H1 (cell line): Measurements from ENCODE around the gene TAS2R19. TPM values are rescaled to one million over a fixed set of nuclear protein-coding genes. Genes with fewer than 3 reads are reported as not detected.

Experiments
- CTCF ChIA-PET: fragments of 300-600 bp; sonication (Branson Sonifier 250); formaldehyde crosslinking; loops from one replicate; lab custom pipeline; 2021; ENCODE audit not compliant: partially characterized antibody; lab: Charles Lee
- POLR2A ChIA-PET: fragments of 300-600 bp; sonication (Branson Sonifier 250); formaldehyde crosslinking; loops from one replicate; lab custom pipeline; 2021; ENCODE audit warnings: inconsistent platforms; ENCODE audit not compliant: partially characterized antibody; lab: Charles Lee
- DNase-seq, 2 experiments: peaks; one replicate each; pipeline versions ENCODE4 v3.0.0 to v3.0.0-alpha.2; 2010 to 2022; ENCODE audit warnings: low spot score in 2 of 2, low read depth in 1 of 2, mixed read lengths in 1 of 2
- FAIRE-seq: peaks from 2 replicates; lab custom pipeline; 2011; peaks lifted over from hg19 to GRCh38; lab: Jason Lieb, UNC
- H2AFZ ChIP-seq: 2 replicates; pipeline ENCODE4 v1.8.1; 2012; ENCODE audit warnings: low read length, inconsistent platforms
- H2AK5ac ChIP-seq: 2 replicates; pipeline ENCODE4 v1.6.1; 2013; ENCODE audit warnings: low read depth, low read length
- H2BK120ac ChIP-seq: replicated peaks from 2 replicates; pipeline ENCODE3; 2013; ENCODE audit warnings: low read depth, low read length, inconsistent platforms
- H2BK12ac ChIP-seq: 2 replicates; pipeline ENCODE4 v1.6.1; 2013; ENCODE audit warnings: low read depth, low read length
- H2BK15ac ChIP-seq: 2 replicates; pipeline ENCODE4 v1.6.1; 2013; ENCODE audit warnings: low read length
- H2BK20ac ChIP-seq: 2 replicates; pipeline ENCODE4 v1.6.1; 2013; ENCODE audit warnings: low read length
- H2BK5ac ChIP-seq: 2 replicates; pipeline ENCODE4 v1.6.1; 2013; ENCODE audit warnings: low read depth, low read length
- H3K14ac ChIP-seq: 2 replicates; pipeline ENCODE4 v1.6.1; 2013; ENCODE audit warnings: inconsistent platforms; ENCODE audit not compliant: insufficient read length
- H3K18ac ChIP-seq: 2 replicates; pipeline ENCODE4 v1.6.1; 2013; ENCODE audit warnings: low read length; ENCODE audit errors: extremely low read depth
- H3K23ac ChIP-seq: 2 replicates; pipeline ENCODE4 v1.6.1; 2013; ENCODE audit warnings: inconsistent platforms; ENCODE audit not compliant: insufficient read length
- H3K23me2 ChIP-seq: 2 replicates; pipeline ENCODE4 v1.6.1; 2013; ENCODE audit warnings: low read depth, low read length
- H3K27ac ChIP-seq: 2 replicates; pipeline ENCODE4 v1.6.1; 2011; ENCODE audit warnings: low read depth, low read length, inconsistent platforms
- H3K27me3 ChIP-seq, 4 experiments: replicated peaks in 1 of 4; 1 replicate in 1 of 4; 2 replicates in 3 of 4; pipeline versions ENCODE4 v1.6.1 to v1.8.1; 2011 to 2013; ENCODE audit warnings: low read length in 3 of 4, mild to moderate bottlenecking in 3 of 4, inconsistent platforms in 2 of 4, mixed read lengths in 2 of 4, moderate library complexity in 1 of 4; ENCODE audit not compliant: control insufficient read depth in 3 of 4, insufficient read depth in 3 of 4; ENCODE audit errors: extremely low read depth in 1 of 4
- H3K36me3 ChIP-seq, 4 experiments: 2 replicates each; pipeline versions ENCODE4 v1.6.1 to v1.8.1; 2011 to 2013; ENCODE audit warnings: mild to moderate bottlenecking in 4 of 4, low read length in 3 of 4, moderate library complexity in 2 of 4, control low read depth in 1 of 4, inconsistent platforms in 1 of 4; ENCODE audit not compliant: insufficient read depth in 4 of 4, control insufficient read depth in 2 of 4
- H3K4ac ChIP-seq: replicated peaks from 2 replicates; pipeline ENCODE3; 2013; ENCODE audit warnings: low read length, low read depth, mixed read lengths, inconsistent platforms; ENCODE audit not compliant: insufficient read length
- H3K4me1 ChIP-seq, 4 experiments: replicated peaks in 1 of 4; 1 replicate in 1 of 4; 2 replicates in 3 of 4; pipeline versions ENCODE4 v1.6.1 to v1.8.1; 2011 to 2013; ENCODE audit warnings: low read length in 3 of 4, inconsistent platforms in 2 of 4, mixed read lengths in 1 of 4; ENCODE audit not compliant: insufficient read depth in 4 of 4, control insufficient read depth in 3 of 4
- H3K4me2 ChIP-seq, 2 experiments: 2 replicates each; pipeline versions ENCODE4 v1.6.1 to v1.8.1; 2011 to 2013; ENCODE audit warnings: low read depth in 2 of 2, low read length in 2 of 2, control low read depth in 1 of 2, inconsistent platforms in 1 of 2, mild to moderate bottlenecking in 1 of 2; ENCODE audit not compliant: insufficient read depth in 1 of 2
- H3K4me3 ChIP-seq, 4 experiments: fragments of 200-600, 300-600 bp in 1 of 4; sonication (generic), shearing (Covaris generic), sonication (Bioruptor Twin) in 1 of 4; 2 replicates each; pipeline versions ENCODE4 v1.5.1 to v1.8.1; 2011 to 2016; ENCODE audit warnings: low read length in 4 of 4, low read depth in 3 of 4, control low read depth in 2 of 4, inconsistent platforms in 2 of 4, mild to moderate bottlenecking in 2 of 4, mixed read lengths in 1 of 4, moderate library complexity in 1 of 4; ENCODE audit not compliant: insufficient read depth in 2 of 4; ENCODE audit errors: extremely low read depth in 1 of 4
- H3K56ac ChIP-seq: replicated peaks from 2 replicates; pipeline ENCODE3; 2013; ENCODE audit warnings: low read depth, mild to moderate bottlenecking, mixed read lengths, low read length, inconsistent platforms; ENCODE audit not compliant: insufficient read length
- H3K79me1 ChIP-seq: 2 replicates; pipeline ENCODE4 v1.6.1; 2013; ENCODE audit warnings: low read depth, low read length, control low read depth
- H3K79me2 ChIP-seq, 2 experiments: 2 replicates each; pipeline versions ENCODE4 v1.6.1 to v1.8.1; 2012 to 2013; ENCODE audit warnings: low read length in 2 of 2, mild to moderate bottlenecking in 2 of 2, inconsistent platforms in 1 of 2; ENCODE audit not compliant: insufficient read depth in 2 of 2, control insufficient read depth in 1 of 2
- H3K9ac ChIP-seq, 4 experiments: replicated peaks in 1 of 4; 1 replicate in 1 of 4; 2 replicates in 3 of 4; pipeline versions ENCODE4 v1.6.1 to v1.8.1; 2011 to 2013; ENCODE audit warnings: low read depth in 3 of 4, low read length in 3 of 4, control low read depth in 2 of 4, mild to moderate bottlenecking in 2 of 4, moderate library complexity in 2 of 4, inconsistent platforms in 1 of 4; ENCODE audit errors: extremely low read depth in 1 of 4
- H3K9me3 ChIP-seq, 2 experiments: 2 replicates each; pipeline versions ENCODE4 v1.6.1 to v1.8.1; 2012 to 2013; ENCODE audit warnings: mild to moderate bottlenecking in 2 of 2, moderate library complexity in 2 of 2, control low read depth in 1 of 2, inconsistent platforms in 1 of 2, low read depth in 1 of 2, low read length in 1 of 2, mixed read lengths in 1 of 2; ENCODE audit not compliant: insufficient read depth in 2 of 2
- H4K20me1 ChIP-seq, 2 experiments: replicated peaks in 1 of 2; 2 replicates each; pipeline versions ENCODE3 to v1.8.1; 2011 to 2013; ENCODE audit warnings: inconsistent platforms in 2 of 2, low read length in 2 of 2, mild to moderate bottlenecking in 1 of 2; ENCODE audit not compliant: insufficient read depth in 2 of 2, control insufficient read depth in 1 of 2
- H4K5ac ChIP-seq: 2 replicates; pipeline ENCODE4 v1.6.1; 2013; ENCODE audit warnings: low read length, low read depth, mixed read lengths, inconsistent platforms; ENCODE audit not compliant: insufficient read length
- H4K8ac ChIP-seq: 2 replicates; pipeline ENCODE4 v1.8.0; 2013; ENCODE audit warnings: mild to moderate bottlenecking, moderate library complexity, low read length, inconsistent platforms; ENCODE audit not compliant: insufficient read depth; ENCODE audit errors: extremely low read depth
- H4K91ac ChIP-seq: replicated peaks from 2 replicates; pipeline ENCODE3; 2013; ENCODE audit warnings: low read length, mixed read lengths, inconsistent platforms; ENCODE audit not compliant: insufficient read length
- KDM1A ChIP-seq: fragments of 200-600, 300-600 bp; sonication (generic); IDR thresholded peaks from 2 replicates; pipeline ENCODE4 v1.7.1; 2016; ENCODE audit warnings: mild to moderate bottlenecking, low read length, borderline replicate concordance
- PHF8 ChIP-seq: fragments of 200-600 bp; sonication (generic); conservative IDR thresholded peaks from 2 replicates; pipeline ENCODE4 v1.7.1; 2012; ENCODE audit warnings: low read depth, mild to moderate bottlenecking, inconsistent platforms, low read length, moderate library complexity
- TEAD4 ChIP-seq: IDR thresholded peaks from 2 replicates; pipeline ENCODE4 v1.6.1; 2012; ENCODE audit warnings: low read depth, low read length, inconsistent platforms, mixed read lengths
- USF2 ChIP-seq: IDR thresholded peaks from 2 replicates; pipeline ENCODE4 v1.6.1; 2011; ENCODE audit warnings: low read length, improper control_type of control experiment
- whole genome bisulfite sequencing, 2 experiments: shearing (Covaris generic) in 1 of 2; methylation state at CpG; one replicate each; pipeline versions ENCODE4 v1.1.6 to v1.1.7; 2013 to 2015; ENCODE audit warnings: low lambda C conversion rate in 2 of 2, mixed read lengths in 2 of 2, inconsistent platforms in 1 of 2, low coverage in 1 of 2, missing lambda C conversion rate in 1 of 2; ENCODE audit not compliant: insufficient replicate concordance in 2 of 2, insufficient coverage in 1 of 2, insufficient read length in 1 of 2; ENCODE audit errors: extremely low coverage in 1 of 2, missing lambda C conversion rate in 1 of 2; 5-methylcytosine and 5-hydroxymethylcytosine counted together
- polyA plus RNA-seq, 7 experiments: library from polyadenylated mRNA; depleted of rRNA in 3 of 7; stranded (reverse) in 5 of 7; unstranded in 2 of 7; fragments of >200 nt in 5 of 7; fragments of 200-250 nt in 2 of 7; gene quantifications; 1 replicate in 5 of 7; 2 replicates in 1 of 7; 4 replicates in 1 of 7; pipeline versions ENCODE4 v1.2.1 to v1.2.3, GENCODE V29; 2011 to 2013; ENCODE audit warnings: missing spikeins in 2 of 7, mixed read lengths in 2 of 7
- total RNA-seq: library from RNA; stranded (reverse); fragmentation: NEBNext Ultra II Directional; extraction: Animal tissue kit (Norgen Biotek cat#: 25700); gene quantifications from 2 replicates; pipeline ENCODE4 v1.2.1, GENCODE V29; 2021

The TAS2R19 gene
- total and polyA plus RNA-seq, 2 of the 8 experiments (the other 6 are each of a cell fraction or from before 2014, with no cell fraction given): 0.97 to 0.99 TPM

- DNase-seq (no peak), FAIRE-seq (no peak)
- no peak overlapping the region for H2BK5ac ChIP-seq
- no peak overlapping the region for H2AFZ ChIP-seq
- H3K18ac ChIP-seq: no peak overlapping the region
- no peaks in the 10 kb centered on the region for H3K9me3 ChIP-seq
- no peaks in the 10 kb centered on the region for H3K79me2 ChIP-seq
- H3K23ac ChIP-seq: no peak overlapping the region
- no peaks in the 10 kb centered on the region for H3K36me3 ChIP-seq
- H3K14ac ChIP-seq: no peak overlapping the region
- 100% methylated on average over 1 of the region's 1 CpG; no CpG with 5 or more reads in 1 of the 2 experiments for WGBS, 2 experiments
- H3K79me1 ChIP-seq: no peaks in the 10 kb centered on the region
- H3K4ac ChIP-seq: no peak overlapping the region
- H4K91ac ChIP-seq: no peak overlapping the region
- no peak overlapping the region for H2BK15ac ChIP-seq
- POLR2A ChIA-PET: interaction anchor here (0.6 kb wide), 1 partner anchor 62 kb away, joined by 3 read pairs; no protein-coding TSS in a partner anchor
- H3K56ac ChIP-seq: no peak overlapping the region
- H3K23me2 ChIP-seq: no peaks in the 10 kb centered on the region
- no peak overlapping the region for H3K9ac ChIP-seq
- H3K27me3 ChIP-seq: no peaks in the 10 kb centered on the region
- CTCF ChIA-PET: interaction anchor here (0.6 to 1.4 kb wide), 4 partner anchors 9 to 192 kb away, joined by 3 to 4 read pairs (median 4); partner anchors contain the start of gene TAS2R20
- no peak overlapping the region for H3K4me3 ChIP-seq
- H3K4me2 ChIP-seq: no peak overlapping the region
- no peak overlapping the region for H4K8ac ChIP-seq
- no peaks in the 10 kb centered on the region for H3K4me1 ChIP-seq
- no peak overlapping the region for H2BK12ac ChIP-seq
- H2BK20ac ChIP-seq: no peak overlapping the region
- H2BK120ac ChIP-seq: no peak overlapping the region
- H2AK5ac ChIP-seq: no peak overlapping the region
- no peak overlapping the region for H4K5ac ChIP-seq
- H4K20me1 ChIP-seq: no peaks in the 10 kb centered on the region
- no peak overlapping the region for H3K27ac ChIP-seq
- TF ChIP-seq KDM1A (no peak), PHF8 (no peak), USF2 (no peak), TEAD4 (no peak)
- TF ChIP-seq, all 59 proteins: peak for 0
These were observed 14.8 kb downstream of the TAS2R19 start for GRCh38 chr12:11007608-11008007.
